Measurements from ENCODE around the gene ARHGEF39.

ARHGEF39 gene

GRCh38 chr9:35664531-35665470, at the start of gene ARHGEF39:
Gene ARHGEF39 (minus strand): TSS chr9:35665195. CDS start chr9:35665169, 26 bp downstream.
- peak; percentile 55 to 95 (median 73) for DNase-seq
- intact Hi-C loops (cut with DNase I), result no loop called here

DNA sequence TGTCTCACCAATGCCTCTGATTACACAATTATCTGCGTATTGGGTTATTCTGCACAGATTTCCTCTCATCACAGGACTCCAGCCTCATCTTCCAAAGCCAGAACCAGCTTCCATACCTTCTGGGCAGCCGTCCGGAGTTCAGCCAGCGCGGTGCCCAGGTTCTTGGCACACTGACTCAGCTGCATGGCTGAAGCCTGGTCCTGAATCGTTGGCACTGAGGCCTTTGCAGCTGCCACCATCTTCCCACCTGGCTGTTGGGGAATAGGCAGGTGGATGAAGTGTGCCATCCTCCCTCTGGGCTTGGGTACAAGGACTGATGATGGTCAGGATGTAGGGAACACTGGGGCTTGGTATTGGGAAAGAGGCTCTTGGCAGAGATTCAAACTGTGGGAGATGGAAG, 49.1 kb upstream of the ARHGEF39 start:
- intact Hi-C loops (cut with DNase I), result no loop called here
- DNase-seq, result no peak

DNA sequence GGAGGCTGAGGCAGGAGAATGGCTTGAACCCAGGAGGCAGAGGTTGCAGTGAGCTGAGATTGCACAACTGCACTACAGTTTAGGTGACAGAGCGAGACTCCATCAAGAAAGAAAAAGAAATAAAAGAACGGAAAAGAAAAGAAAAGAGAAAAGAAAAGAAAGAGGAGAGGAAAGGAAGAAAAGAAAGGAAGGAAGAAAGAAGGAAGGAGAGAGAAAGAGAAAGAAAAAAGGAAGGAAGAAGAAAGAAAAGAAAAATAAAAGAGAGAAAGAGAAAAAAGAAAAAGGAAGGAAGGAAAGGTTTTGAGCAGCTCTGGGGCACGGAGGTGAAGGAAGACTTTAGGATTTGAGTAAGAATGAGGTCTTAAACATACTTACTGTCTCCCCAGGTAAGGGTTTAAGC, 48.6 kb upstream of the ARHGEF39 start:
- DNase-seq, result no peak
- intact Hi-C loops (cut with DNase I), result no loop called here

GRCh38 chr9:35712762-35713400, 47.9 kb upstream of the ARHGEF39 start:
- DNase-seq, result no peak
- intact Hi-C loops (cut with DNase I), result no loop called here

DNA sequence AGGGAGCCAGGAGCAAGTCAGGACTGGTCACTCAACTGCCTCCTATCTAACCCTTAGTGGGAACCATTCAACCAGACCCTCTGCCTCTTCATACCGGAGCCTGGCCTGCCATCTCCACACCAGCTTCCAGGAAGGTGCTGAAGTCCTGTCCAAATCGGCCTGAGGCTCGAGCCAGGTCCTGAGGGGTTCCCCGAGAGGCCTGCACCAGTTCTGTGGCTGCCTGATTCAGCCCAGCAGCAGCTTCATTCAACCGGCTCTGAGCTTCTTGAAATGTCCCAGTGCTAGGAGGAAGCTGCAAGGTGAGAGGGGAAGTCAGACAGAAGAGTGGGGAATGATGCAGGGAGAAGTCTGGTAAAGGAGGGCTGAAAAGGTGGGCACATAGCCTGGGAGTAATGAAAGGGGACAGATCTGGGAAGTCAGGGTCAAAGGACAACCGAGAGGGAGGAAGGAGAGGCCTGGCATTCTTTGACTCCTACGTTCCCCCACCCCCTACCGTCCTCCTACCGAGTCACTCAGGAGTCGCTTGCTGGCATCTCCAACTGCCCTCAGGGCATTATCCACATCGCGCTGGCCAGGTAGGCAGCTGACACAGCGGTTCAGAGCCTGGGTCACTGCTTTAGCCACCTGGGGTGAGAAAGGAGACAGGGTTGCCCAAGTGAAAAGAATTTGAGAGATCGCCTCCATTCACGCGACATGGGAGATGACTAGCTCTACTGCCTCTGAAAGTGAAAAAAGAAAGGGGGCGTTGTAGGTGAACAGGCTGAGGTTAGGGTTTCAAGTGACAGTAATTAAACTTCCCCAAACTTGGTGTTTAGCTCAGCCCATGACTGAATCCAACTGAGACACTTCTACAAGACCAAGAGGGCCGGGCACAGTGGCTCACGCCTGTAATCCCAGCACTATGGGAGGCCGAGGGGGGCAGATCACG, 46.8 kb upstream of the ARHGEF39 start:
- DNase-seq, result no peak
- intact Hi-C loops (cut with DNase I), result no loop called here

- no peak for DNase-seq
- intact Hi-C loops (cut with DNase I), result no loop called here
Observed at GRCh38 chr9:35710818-35711500, 46.0 kb upstream of the ARHGEF39 start.

GRCh38 chr9:35708146-35708545, 43.2 kb upstream of the ARHGEF39 start:
- DNase-seq, result no peak
- intact Hi-C loops (cut with DNase I), result no loop called here

- no peak for DNase-seq
- intact Hi-C loops (cut with DNase I), result no loop called here
Observed at GRCh38 chr9:35706951-35707350, 42.0 kb upstream of the ARHGEF39 start.

GRCh38 chr9:35705836-35706430, 40.9 kb upstream of the ARHGEF39 start:
- intact Hi-C loops (cut with DNase I), result no loop called here
- no peak for DNase-seq

DNA sequence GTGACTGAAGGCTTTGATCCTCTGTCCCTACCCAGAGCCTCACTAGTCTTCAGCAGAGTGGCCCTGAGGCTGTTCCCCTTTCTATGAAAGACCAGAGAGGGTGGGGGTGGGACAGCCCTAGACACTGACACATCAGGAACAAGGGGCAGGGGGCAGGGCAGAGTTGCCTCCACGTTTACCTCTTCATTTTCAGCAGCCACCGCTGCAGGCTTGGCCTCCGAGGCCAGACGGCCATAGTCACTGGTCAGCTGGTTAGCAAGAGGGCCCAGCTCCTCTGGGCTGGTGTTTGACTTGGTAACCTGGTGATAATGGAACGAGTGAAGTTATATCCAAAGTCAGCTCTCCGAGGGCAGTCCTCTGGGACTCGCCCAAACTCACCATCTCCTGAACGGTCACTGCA, 40.4 kb upstream of the ARHGEF39 start:
- intact Hi-C loops (cut with DNase I), result no loop called here
- DNase-seq, result no peak

- intact Hi-C loops (cut with DNase I), result no loop called here
- DNase-seq, result no peak
Observed at GRCh38 chr9:35703906-35704672, 39.1 kb upstream of the ARHGEF39 start.

- intact Hi-C loops (cut with DNase I), result no loop called here
- no peak for DNase-seq
Observed at GRCh38 chr9:35702696-35703095, 37.7 kb upstream of the ARHGEF39 start.

DNA sequence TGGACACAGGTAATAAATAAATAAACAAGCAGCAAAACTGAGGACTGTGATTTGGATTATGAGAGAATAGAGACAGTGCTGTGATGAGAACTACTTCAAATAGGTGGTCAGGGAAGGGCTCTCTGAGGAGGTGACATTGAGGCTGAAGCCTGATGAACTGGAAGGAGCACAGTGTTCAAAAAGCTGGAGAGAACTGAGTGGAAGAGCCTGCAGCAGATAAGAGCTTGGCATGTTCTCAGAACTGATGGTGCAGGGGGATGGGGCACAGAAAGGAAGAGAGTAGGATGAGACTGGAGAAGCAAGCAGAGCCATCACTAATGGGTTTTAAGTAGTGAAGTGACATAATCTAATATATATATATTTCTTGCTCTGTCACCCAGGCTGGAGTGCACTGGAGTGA, 35.9 kb upstream of the ARHGEF39 start:
- intact Hi-C loops (cut with DNase I), result no loop called here
- no peak for DNase-seq

- DNase-seq, result no peak
Observed at GRCh38 chr9:35700031-35700430, 35.0 kb upstream of the ARHGEF39 start.

GRCh38 chr9:35698231-35698630, 33.2 kb upstream of the ARHGEF39 start:
- DNase-seq, result peak in 1 of 10 donors; percentile 50
- intact Hi-C loops (cut with DNase I), result loop anchor here (5.0 kb wide), 1 partner anchor 41 kb away; the partner anchor contains the start of genes CCDC107 and RMRP

More at GRCh38 chr9:35700031-35700430, 35.0 kb upstream of the ARHGEF39 start:
- intact Hi-C loops (cut with DNase I), result no loop called here

DNA sequence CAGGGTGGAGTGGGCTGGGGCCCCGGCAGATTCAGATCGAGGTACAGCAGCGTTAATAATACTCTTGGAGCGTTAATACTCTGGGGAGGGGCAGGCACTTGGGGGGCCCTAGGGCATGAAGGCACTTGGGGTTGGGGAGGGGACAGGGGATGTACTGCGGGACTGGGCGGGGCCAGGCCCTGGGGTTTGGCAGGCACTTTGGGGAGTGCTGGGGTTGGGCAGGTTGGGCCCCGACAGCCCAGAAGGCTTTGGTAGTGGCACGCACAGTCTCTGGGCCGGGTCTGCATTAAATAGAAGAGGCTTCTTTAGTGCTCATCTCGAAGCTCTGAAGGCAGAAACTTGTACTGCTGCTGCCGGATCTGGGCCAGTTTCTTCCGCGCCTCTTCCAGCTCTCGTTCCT, 32.5 kb upstream of the ARHGEF39 start:
- intact Hi-C loops (cut with DNase I), result loop anchor here (5.0 kb wide), 1 partner anchor 40 kb away; the partner anchor contains the start of genes CCDC107 and RMRP
- peak in 1 of 10 donors; percentile 52 for DNase-seq

DNA sequence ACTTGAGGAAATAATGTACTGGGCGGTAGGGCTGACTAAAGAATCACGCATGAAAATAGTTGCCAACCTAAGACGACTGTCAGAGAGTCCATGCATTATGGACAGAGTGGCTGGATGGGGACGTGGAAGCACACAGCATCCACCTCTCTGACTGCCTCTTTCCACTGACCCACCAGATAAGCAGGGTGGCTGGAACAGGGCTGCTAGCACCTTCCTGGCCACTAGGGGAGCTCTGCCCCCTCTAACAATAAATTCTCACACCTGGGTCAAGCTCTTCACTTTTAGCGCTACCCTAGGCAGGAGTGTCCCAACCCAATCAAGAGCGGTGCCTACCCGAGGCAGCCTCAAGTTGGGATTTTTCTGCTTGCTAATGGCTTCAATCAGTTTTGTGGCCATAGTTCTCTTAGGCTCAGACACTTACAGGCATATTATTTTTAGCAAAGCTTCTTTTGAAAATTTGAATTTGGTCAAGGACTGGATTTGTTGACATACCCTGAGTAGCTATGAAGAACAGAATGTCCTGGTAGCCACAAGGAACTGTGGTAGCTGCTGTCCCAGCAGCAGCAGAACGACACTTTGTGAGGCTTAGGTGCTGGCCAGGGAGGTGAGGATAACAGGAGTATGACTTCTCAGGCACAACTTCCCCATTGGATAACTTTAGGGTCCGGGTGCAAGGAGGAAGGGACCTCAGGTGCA, 31.7 kb upstream of the ARHGEF39 start:
- DNase-seq, result peak in 4 of 10 donors; percentile 35 to 90 (median 46)
- intact Hi-C loops (cut with DNase I), result loop anchor here (5.0 kb wide), 1 partner anchor 39 kb away; the partner anchor contains the start of genes CCDC107 and RMRP

GRCh38 chr9:35695943-35696401, 31.0 kb upstream of the ARHGEF39 start:
- intact Hi-C loops (cut with DNase I), result loop anchor here (5.0 kb wide), 1 partner anchor 39 kb away; the partner anchor contains the start of genes CCDC107 and RMRP
- no peak for DNase-seq
